Neural cell (in vitro differentiated cells): Measurements from ENCODE around the gene PPFIA4. TPM values are rescaled to one million over a fixed set of nuclear protein-coding genes. Genes with fewer than 3 reads are reported as not detected.

Source experiments
- H2AFZ ChIP-seq: fragments of 200-600, 300-800 bp; sonication (generic), shearing (Covaris generic); 2 replicates; pipeline ENCODE4 v1.6.0; 2014; ENCODE audit warnings: low read depth, mild to moderate bottlenecking, antibody characterized with exemption, low read length, moderate library complexity
- H3F3A ChIP-seq: fragments of 200-600 bp; shearing (Covaris generic); 2 replicates; pipeline ENCODE4 v1.6.1; 2016; ENCODE audit warnings: mild to moderate bottlenecking, moderate library complexity, mixed read lengths, antibody characterized with exemption, low read length; ENCODE audit not compliant: insufficient read depth, poor library complexity, severe bottlenecking
- H3K27ac ChIP-seq: fragments of 200-600, 300-800 bp; sonication (generic), shearing (Covaris generic); 2 replicates; pipeline ENCODE4 v1.5.1; 2014; ENCODE audit warnings: mild to moderate bottlenecking, low read length, moderate library complexity
- H3K27me3 ChIP-seq: fragments of 300-800, 200-600 bp; sonication (generic), shearing (Covaris generic); 2 replicates; pipeline ENCODE4 v1.6.0; 2014; ENCODE audit warnings: mild to moderate bottlenecking, low read depth, low read length, moderate library complexity; ENCODE audit not compliant: insufficient read depth
- H3K36me3 ChIP-seq: fragments of 300-800, 200-600 bp; sonication (generic), shearing (Covaris generic); 2 replicates; pipeline ENCODE4 v1.5.1; 2014; ENCODE audit warnings: mild to moderate bottlenecking, antibody characterized with exemption, low read length, moderate library complexity; ENCODE audit not compliant: insufficient read depth
- H3K4me2 ChIP-seq: fragments of 300-800, 200-600 bp; sonication (generic), shearing (Covaris generic); 2 replicates; pipeline ENCODE4 v1.6.0; 2014; ENCODE audit warnings: mild to moderate bottlenecking, low read length
- H3K4me3 ChIP-seq: fragments of 300-800, 200-600 bp; sonication (generic), shearing (Covaris generic); 2 replicates; pipeline ENCODE4 v1.5.1; 2014; ENCODE audit warnings: mild to moderate bottlenecking, low read length, moderate library complexity
- H3K79me2 ChIP-seq: fragments of 200-600 bp; shearing (Covaris generic); replicated peaks from 2 replicates; pipeline ENCODE4 v1.6.0; 2014; ENCODE audit warnings: mild to moderate bottlenecking, low read length, moderate library complexity; ENCODE audit not compliant: insufficient read depth
- H3K9ac ChIP-seq: fragments of 300-800, 200-600 bp; sonication (generic), shearing (Covaris generic); 2 replicates; pipeline ENCODE4 v1.6.1; 2016; ENCODE audit warnings: mild to moderate bottlenecking, low read length, mixed read lengths
- H3K9me2 ChIP-seq: fragments of 200-600 bp; shearing (Covaris generic); 2 replicates; pipeline ENCODE4 v1.6.1; 2016; ENCODE audit warnings: mild to moderate bottlenecking, low read length, mixed read lengths; ENCODE audit not compliant: insufficient read depth
- H3K9me3 ChIP-seq: fragments of 200-600, 300-800 bp; sonication (generic), shearing (Covaris generic); 2 replicates; pipeline ENCODE4 v1.6.1; 2016; ENCODE audit warnings: mild to moderate bottlenecking, mixed run types, low read length, moderate library complexity, mixed read lengths
- H4K20me1 ChIP-seq: fragments of 200-600 bp; shearing (Covaris generic); 2 replicates; pipeline ENCODE4 v1.6.1; 2016; ENCODE audit warnings: mild to moderate bottlenecking, mixed run types; ENCODE audit not compliant: insufficient read depth
- EP300 ChIP-seq: fragments of 450-650 bp; conservative IDR thresholded peaks from 2 replicates; pipeline ENCODE4 v1.6.1; 2014; ENCODE audit warnings: antibody characterized with exemption, mild to moderate bottlenecking, moderate library complexity; ENCODE audit not compliant: poor library complexity, severe bottlenecking
- EZH2 ChIP-seq: fragments of 200-600, 300-800 bp; shearing (Covaris generic), sonication (generic); IDR thresholded peaks from 2 replicates; pipeline ENCODE4 v1.6.1; 2014; ENCODE audit warnings: antibody characterized with exemption, low read length, borderline replicate concordance, mild to moderate bottlenecking; ENCODE audit not compliant: insufficient read depth, poor library complexity, severe bottlenecking
- MXI1 ChIP-seq: fragments of 450-650 bp; conservative IDR thresholded peaks from 2 replicates; pipeline ENCODE4 v1.6.1; 2014; ENCODE audit warnings: antibody characterized with exemption, mild to moderate bottlenecking; ENCODE audit not compliant: poor library complexity, severe bottlenecking
- POLR2AphosphoS5 ChIP-seq: IDR thresholded peaks from 2 replicates; pipeline ENCODE4 v1.6.1; 2012
- RAD21 ChIP-seq: fragments of 450-650 bp; conservative IDR thresholded peaks from 2 replicates; pipeline ENCODE4 v1.6.1; 2014; ENCODE audit warnings: antibody characterized with exemption, mild to moderate bottlenecking, moderate library complexity
- SMC3 ChIP-seq: fragments of 450-650 bp; conservative IDR thresholded peaks from 2 replicates; pipeline ENCODE4 v1.6.1; 2014; ENCODE audit warnings: antibody characterized with exemption, mild to moderate bottlenecking, moderate library complexity; ENCODE audit not compliant: poor library complexity
- TAF1 ChIP-seq: IDR thresholded peaks from 2 replicates; pipeline ENCODE4 v1.6.1; 2012; ENCODE audit warnings: low read depth
- polyA plus RNA-seq: library from polyadenylated mRNA; depleted of rRNA; stranded (reverse); fragments of >200 nt; gene quantifications from 2 replicates; pipeline ENCODE4 v1.2.3, GENCODE V29; 2014
- TF ChIP-seq, protein P1 (sequence below): IDR thresholded peaks from 2 replicates; pipeline ENCODE4 v1.6.1; 2012; ENCODE audit warnings: borderline replicate concordance
- TF ChIP-seq, protein P2 (sequence below): fragments of 450-650 bp; IDR thresholded peaks from 2 replicates; pipeline ENCODE4 v1.5.1; 2014; ENCODE audit warnings: antibody characterized with exemption, mild to moderate bottlenecking, moderate library complexity; ENCODE audit not compliant: poor library complexity, severe bottlenecking

Gene PPFIA4
- polyA plus RNA-seq, 1 donor from 2014 or later: 1.6 TPM

DNA sequence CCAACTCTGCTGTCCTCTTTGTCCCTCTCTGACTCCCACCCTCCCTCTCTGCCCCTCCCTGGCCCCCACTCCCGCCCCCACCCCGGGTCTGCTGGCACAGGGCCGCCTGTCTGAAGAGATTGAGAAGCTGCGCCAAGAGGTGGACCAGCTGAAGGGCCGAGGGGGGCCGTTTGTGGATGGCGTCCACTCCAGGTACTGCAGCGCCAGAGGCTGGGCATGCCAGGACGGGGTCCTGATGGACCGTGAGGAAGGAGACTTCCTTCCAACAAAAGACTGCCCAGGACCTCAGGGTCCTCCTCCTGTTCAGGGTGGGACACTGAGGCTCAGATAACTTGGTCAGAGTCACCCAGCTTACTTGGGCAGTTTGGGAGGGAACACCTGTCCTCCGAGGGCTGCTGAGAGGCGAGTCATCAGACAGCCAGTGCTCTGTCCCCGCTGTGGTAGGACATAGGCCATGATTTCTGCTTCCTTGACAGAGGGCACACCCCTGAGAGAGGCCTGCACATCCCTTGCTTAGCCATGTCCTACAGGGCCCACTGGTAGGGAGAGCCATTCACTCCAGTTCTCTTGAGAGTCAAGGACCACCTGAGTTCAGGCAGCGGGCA lies 23.4 kb downstream of the PPFIA4 start:
- TF ChIP-seq, protein P1, sequence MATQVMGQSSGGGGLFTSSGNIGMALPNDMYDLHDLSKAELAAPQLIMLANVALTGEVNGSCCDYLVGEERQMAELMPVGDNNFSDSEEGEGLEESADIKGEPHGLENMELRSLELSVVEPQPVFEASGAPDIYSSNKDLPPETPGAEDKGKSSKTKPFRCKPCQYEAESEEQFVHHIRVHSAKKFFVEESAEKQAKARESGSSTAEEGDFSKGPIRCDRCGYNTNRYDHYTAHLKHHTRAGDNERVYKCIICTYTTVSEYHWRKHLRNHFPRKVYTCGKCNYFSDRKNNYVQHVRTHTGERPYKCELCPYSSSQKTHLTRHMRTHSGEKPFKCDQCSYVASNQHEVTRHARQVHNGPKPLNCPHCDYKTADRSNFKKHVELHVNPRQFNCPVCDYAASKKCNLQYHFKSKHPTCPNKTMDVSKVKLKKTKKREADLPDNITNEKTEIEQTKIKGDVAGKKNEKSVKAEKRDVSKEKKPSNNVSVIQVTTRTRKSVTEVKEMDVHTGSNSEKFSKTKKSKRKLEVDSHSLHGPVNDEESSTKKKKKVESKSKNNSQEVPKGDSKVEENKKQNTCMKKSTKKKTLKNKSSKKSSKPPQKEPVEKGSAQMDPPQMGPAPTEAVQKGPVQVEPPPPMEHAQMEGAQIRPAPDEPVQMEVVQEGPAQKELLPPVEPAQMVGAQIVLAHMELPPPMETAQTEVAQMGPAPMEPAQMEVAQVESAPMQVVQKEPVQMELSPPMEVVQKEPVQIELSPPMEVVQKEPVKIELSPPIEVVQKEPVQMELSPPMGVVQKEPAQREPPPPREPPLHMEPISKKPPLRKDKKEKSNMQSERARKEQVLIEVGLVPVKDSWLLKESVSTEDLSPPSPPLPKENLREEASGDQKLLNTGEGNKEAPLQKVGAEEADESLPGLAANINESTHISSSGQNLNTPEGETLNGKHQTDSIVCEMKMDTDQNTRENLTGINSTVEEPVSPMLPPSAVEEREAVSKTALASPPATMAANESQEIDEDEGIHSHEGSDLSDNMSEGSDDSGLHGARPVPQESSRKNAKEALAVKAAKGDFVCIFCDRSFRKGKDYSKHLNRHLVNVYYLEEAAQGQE: no peak
- TF ChIP-seq TAF1 (no peak), EP300 (no peak), RAD21 (no peak), SMC3 (no peak), POLR2AphosphoS5 (no peak), EZH2 (no peak), MXI1 (no peak)
- TF ChIP-seq, protein P2, sequence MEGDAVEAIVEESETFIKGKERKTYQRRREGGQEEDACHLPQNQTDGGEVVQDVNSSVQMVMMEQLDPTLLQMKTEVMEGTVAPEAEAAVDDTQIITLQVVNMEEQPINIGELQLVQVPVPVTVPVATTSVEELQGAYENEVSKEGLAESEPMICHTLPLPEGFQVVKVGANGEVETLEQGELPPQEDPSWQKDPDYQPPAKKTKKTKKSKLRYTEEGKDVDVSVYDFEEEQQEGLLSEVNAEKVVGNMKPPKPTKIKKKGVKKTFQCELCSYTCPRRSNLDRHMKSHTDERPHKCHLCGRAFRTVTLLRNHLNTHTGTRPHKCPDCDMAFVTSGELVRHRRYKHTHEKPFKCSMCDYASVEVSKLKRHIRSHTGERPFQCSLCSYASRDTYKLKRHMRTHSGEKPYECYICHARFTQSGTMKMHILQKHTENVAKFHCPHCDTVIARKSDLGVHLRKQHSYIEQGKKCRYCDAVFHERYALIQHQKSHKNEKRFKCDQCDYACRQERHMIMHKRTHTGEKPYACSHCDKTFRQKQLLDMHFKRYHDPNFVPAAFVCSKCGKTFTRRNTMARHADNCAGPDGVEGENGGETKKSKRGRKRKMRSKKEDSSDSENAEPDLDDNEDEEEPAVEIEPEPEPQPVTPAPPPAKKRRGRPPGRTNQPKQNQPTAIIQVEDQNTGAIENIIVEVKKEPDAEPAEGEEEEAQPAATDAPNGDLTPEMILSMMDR: no peak
- Histone ChIP-seq H3F3A (no peaks in the 10 kb centered on the region), H3K4me2 (no peak overlapping the region), H3K79me2 (no peaks in the 10 kb centered on the region), H2AFZ (no peak overlapping the region), H3K9me3 (no peaks in the 10 kb centered on the region), H4K20me1 (no peaks in the 10 kb centered on the region), H3K9ac (no peak overlapping the region), H3K9me2 (no peaks in the 10 kb centered on the region), H3K36me3 (no peaks in the 10 kb centered on the region), H3K4me3 (no peak overlapping the region), H3K27ac (no peak overlapping the region), H3K27me3 (no peaks in the 10 kb centered on the region)

DNA sequence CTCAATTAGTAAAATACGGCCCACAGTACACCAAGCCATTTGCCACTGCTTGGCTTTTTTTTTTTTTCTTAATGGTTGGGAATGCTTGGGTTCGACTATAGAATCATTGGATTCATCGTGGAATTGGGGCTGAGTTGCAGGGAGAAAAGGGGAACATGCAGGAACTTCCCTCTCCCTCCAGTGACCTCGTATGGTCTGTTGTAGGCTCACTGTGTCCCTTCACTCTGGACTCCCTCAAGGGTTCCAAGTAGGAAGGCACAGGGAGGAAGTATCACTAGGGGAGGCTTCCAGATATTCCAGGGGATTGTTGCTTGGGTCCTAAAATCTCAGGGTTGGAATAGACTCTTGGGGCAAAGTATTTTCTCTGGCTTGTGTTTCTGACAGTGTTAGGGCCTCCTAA lies 24.5 kb downstream of the PPFIA4 start:
- H3K9me2 ChIP-seq: no peaks in the 10 kb centered on the region
- no peaks in the 10 kb centered on the region for H3K9me3 ChIP-seq
- no peaks in the 10 kb centered on the region for H3F3A ChIP-seq
- no peaks in the 10 kb centered on the region for H3K79me2 ChIP-seq
- H4K20me1 ChIP-seq: no peaks in the 10 kb centered on the region
- H3K9ac ChIP-seq: no peak overlapping the region
- TF ChIP-seq, protein P2: no peak
- TF ChIP-seq POLR2AphosphoS5: no peak
- no peak for TF ChIP-seq RAD21
- H3K36me3 ChIP-seq: no peaks in the 10 kb centered on the region
- H3K4me3 ChIP-seq: no peak overlapping the region
- no peak overlapping the region for H2AFZ ChIP-seq
- H3K27me3 ChIP-seq: no peaks in the 10 kb centered on the region
- no peak overlapping the region for H3K27ac ChIP-seq
- no peak overlapping the region for H3K4me2 ChIP-seq
